Activated T-cell treated with anti-CD3 and anti-CD28 coated beads for 48 hours (primary cell): ENCODE measurements around the gene KIAA0753.
"Not testable (repeated sequence)": the region's sequence is repeated elsewhere in the genome, so short reads cannot be mapped to it uniquely, and the experiment has no call there.

ENCODE experiments used
- DNase-seq: peaks from one replicate; pipeline ENCODE4 v3.0.0-alpha.2; 2020; ENCODE audit warnings: low read depth

KIAA0753 gene

DNA sequence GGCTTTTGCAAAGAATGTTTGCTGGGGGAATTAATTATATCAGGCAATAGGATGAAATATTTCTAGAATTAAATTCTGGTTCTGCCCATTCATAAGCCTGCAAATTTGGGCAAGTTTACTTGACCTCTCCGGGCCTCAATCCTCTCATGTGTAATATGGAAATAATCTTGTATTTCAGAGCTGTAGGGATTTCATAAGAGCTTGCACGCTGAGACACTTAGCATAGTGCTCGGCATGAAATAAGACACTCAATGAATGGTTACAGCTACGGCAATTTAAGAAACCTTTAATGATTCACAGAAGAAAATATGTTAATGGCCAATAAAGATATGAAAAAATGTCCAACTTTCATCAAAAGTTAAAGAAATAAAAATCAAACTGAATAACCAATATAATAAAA, 43.6 kb downstream of the KIAA0753 start:
- no peak for DNase-seq

DNA sequence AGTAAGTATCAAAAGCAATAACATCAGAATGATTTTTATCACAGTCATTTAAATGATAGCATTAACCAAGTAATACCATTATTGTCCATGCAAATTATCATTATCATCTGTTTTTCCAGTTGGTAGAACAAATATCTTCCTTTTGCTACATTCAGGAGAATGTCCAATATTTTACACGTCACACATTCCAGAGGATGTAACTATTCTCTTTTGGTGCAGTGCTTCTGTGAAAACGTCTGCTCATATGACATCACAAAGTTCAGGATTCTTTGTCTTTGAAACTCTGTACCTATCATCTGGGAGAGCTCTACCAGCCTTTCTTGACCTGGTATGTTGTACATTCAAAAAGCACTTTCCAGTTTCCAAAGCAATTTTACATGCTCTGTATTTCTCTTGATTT, 44.0 kb downstream of the KIAA0753 start:
- no peak for DNase-seq

GRCh38 chr17:6596081-6596480, 44.4 kb downstream of the KIAA0753 start:
- no peak for DNase-seq

DNA sequence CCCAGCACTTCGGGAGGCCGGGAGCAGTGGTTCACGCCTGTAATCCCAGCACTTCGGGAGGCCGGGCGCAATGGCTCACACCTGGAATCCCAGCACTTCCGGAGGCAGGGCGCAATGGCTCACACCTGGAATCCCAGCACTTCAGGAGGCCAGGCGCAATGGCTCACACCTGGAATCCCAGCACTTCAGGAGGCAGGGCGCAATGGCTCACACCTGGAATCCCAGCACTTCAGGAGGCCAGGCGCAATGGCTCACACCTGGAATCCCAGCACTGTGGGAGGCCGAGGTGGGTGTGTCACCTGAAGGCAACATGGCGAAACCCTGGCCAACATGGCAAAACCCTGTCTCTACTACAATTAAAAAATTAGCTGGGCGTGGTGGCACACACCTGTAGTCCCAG, 47.1 kb downstream of the KIAA0753 start:
- not testable (repeated sequence) for DNase-seq

GRCh38 chr17:6592173-6592572, 48.3 kb downstream of the KIAA0753 start:
- no peak for DNase-seq

GRCh38 chr17:6591599-6592158, 48.8 kb downstream of the KIAA0753 start:
- DNase-seq, result no peak

GRCh38 chr17:6589266-6589946, 51.1 kb downstream of the KIAA0753 start:
- no peak for DNase-seq

GRCh38 chr17:6588165-6588564, 52.3 kb downstream of the KIAA0753 start:
- no peak for DNase-seq

DNA sequence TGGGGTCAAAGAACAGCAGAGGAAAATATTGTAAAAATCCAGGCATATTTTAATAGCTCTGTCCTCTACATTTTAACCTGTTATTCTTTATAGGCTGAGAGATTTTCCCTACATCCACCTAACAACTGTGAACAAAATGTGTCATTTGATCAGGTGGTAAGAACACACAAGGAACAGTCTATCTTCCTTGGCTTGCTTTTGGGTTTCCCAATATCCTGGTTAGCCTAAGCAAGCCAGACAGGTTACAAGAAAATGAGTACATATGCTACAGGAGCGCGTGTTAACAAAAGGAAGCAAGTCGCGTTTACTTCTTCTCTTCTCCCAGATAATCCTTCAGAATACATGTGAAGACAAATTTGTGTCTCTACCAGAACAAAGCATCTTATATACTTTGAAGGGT, 53.2 kb downstream of the KIAA0753 start:
- no peak for DNase-seq

DNA sequence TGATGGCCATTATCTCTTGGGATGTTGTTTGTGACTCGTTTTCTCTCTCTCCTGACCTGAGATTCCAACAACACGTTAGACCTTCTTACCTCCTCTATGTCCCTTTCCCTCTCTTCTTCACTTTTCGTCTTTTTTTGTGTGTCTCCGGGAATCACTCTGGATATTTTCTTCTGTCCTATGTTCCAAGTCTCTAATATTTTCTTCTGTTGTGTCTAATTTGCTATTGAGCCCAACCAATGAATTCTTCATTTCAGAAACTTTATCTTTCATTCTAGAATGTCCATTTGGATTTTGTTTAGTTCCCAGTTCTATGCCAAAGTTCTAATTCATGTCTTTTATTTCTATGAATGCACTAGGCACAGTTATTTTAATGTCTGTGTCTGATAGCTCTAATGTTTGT, 57.1 kb downstream of the KIAA0753 start:
- DNase-seq, result no peak

- DNase-seq, result no peak
Observed at GRCh38 chr17:6580625-6581024, 59.9 kb downstream of the KIAA0753 start.

DNA sequence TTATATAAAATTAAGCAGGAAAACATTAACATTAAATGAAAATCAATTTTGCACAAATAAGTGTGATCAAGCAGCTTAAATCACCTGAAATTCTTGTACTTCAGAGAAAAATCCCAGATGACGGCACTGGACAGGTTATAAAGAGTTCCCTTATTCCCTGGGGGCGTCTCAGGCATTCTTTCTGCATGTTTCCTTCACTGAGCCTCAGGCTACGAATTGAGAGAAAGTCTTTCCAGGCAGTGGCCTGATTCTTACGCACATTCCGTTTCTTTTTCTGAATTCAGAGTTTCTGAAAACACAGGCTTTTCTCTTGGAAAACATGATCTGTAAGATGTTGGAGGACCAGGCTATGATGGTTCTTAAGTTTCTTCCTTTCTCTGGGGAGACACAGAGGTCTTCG, 62.0 kb downstream of the KIAA0753 start:
- no peak for DNase-seq

GRCh38 chr17:6577686-6578263, 62.7 kb downstream of the KIAA0753 start:
- DNase-seq, result no peak

DNA sequence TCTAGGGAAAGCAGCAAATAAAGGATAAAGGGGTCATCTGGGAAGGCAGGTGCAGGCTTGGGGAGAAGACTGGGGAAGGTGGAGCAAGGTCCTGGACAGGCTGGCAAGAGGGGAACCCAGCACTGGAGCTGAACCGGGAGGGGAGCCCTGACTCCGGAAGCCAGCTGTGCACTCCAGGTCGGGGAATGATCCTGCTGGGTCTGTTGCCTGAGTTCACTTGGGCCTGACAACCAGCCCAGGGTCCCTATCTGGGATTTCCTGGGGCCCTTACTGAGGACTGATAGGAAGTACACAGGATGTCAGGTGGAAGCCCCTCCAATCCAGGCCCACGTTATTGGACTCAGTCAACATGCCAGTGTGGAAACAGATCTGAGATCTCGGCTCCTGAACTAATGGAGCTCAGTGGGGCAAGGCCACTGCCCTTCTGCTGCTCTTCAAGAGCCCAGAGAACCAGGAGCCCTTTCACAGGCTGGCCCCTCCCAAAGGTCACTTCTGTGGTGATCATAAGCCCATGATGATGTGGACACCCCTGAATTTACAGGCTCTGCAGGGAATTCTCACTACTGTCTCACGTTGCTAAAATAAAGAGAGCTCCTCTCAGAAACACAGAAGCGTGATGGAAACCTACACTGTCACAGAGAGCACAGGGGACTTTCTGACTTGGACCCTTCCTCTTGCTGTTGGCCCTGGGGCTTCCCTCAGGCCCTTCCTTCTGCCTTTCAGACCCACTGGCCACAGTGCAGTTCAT, 64.3 kb downstream of the KIAA0753 start:
- no peak for DNase-seq

DNA sequence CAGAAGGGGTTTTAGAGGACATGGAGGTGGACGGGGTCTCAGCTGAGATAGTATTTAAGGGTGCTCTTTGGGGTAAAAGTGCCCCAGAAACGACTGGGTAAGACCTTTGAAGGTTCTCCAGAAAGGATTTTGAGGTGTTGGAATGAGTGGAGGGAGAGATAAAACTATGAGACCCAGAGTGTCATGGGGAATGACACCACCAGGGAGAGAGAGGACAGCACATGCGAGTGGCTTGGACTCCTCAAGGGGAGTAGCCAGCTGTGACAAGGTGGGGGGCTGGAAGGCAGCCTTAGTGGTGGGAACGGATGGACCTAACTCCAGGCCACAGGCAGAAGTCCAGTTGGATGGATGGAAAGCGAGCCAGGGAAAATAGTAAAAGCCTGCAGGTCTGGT, 64.9 kb downstream of the KIAA0753 start:
- no peak for DNase-seq

DNA sequence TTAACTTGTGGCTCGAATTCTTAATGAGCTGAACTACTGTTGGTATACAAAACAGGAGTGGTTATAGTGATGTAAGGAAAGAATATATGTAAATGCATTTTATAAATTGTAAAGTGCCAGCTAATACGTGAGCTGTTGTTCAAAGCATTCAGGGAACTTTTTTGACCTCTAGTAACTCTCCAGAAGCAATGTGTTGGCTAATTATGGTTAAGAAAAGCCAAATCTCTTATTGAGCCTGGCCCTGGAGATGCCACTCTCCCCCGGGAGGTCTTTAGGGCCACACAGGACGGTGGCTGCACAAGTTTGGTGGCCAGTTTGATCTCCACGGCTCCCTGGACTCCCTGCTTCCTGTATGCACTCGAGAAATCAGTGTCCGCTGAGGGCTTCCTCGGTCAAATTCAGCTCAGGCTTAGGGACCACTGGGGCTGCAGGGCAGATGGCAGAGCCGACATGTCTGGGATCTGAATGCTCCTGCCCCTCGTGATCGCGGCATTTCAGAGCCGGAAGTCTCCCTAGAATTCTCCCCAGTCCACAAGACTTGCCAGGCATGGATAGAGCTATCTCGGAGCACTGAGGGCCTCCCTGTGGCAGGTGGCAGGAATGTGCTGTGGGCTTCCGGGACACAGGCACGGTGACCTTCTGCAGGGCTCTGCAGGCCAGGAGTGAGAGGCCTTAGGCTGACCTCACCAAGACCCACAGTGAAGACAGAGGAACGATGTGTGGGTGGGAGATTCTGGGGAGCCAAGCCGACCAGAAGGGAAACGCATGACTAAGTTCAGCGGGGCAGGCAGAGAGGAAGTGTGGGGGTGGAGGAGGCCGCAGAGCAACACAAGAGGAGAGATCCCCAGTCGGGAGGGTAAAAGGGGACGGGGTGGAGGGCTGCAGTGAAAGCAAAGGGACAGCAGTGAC, 65.6 kb downstream of the KIAA0753 start:
- DNase-seq, result peak; percentile 35

DNA sequence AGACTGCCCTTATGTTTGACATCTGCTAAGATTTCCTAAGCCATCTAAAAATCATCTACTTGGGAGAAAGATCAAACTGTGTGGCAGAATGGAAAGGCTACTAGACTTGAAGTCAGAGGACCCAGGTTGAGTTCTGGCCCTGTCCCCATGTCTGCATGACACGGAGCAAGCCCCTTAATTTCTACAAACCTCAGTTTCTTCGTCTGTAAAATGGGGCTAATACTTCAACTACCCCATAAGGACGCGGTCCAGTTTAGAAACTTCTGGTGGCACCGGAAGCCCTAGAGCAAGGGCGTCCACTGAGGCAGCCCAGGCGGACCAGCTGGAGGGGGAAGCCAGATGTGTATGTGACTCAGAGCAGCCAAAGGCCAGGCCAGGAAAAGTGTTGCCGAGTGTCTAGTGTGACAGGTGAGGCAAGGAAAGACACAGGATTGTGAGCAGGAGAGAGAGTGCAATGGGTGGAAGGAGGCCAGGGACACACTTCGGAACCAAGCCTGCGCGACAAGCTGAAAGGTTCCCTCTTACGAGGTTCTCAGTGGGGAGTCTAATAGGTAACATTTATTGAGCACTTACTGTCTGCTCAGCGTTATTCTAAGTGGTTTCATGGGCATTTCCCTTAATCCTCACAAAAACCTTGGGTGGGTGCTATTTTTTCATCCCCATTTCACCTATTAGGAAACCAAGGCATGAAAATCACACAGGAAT, 66.4 kb downstream of the KIAA0753 start:
- no peak for DNase-seq

- DNase-seq, result not testable (repeated sequence)
Observed at GRCh38 chr17:6573495-6573894, 67.0 kb downstream of the KIAA0753 start.

GRCh38 chr17:6572972-6573370, 67.5 kb downstream of the KIAA0753 start:
- no peak for DNase-seq

DNA sequence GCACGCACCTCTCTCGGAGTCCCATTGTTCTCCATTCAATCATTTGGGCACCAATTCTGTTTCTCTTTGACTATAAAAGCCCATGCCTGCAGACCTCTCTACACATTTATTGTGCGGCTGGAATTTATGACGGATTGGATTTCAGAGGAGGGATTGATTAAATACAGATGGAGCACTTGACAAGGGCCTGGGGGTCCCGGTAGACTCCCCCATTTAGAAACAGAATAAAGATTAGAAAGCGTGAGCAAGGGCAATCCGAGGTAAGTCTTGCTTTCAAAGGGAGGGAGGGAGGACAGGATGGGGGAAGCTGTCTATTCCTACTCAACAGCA, 69.1 kb downstream of the KIAA0753 start:
- no peak for DNase-seq

GRCh38 chr17:6570731-6571451, 69.6 kb downstream of the KIAA0753 start:
- no peak for DNase-seq
